Endothelial cell (in vitro differentiated cells): Measurements from ENCODE around the gene RGL2. TPM values are rescaled to one million over a fixed set of nuclear protein-coding genes. Genes with fewer than 3 reads are reported as not detected.
"Not testable (repeated sequence)": the region's sequence is repeated elsewhere in the genome, so short reads cannot be mapped to it uniquely, and the experiment has no call there.

ENCODE experiments used
- DNase-seq: peaks from one replicate; pipeline ENCODE4 v3.0.0; 2021; ENCODE audit warnings: low spot score
- H3K27ac Mint-ChIP-seq: one replicate; pipeline ENCODE4 v1.8.0; 2021; ENCODE audit warnings: mixed read lengths, inconsistent platforms; ENCODE audit not compliant: unreplicated experiment
- H3K27me3 Mint-ChIP-seq: one replicate; pipeline ENCODE4 v1.8.0; 2021; ENCODE audit warnings: mild to moderate bottlenecking, moderate library complexity, mixed read lengths, inconsistent platforms; ENCODE audit not compliant: unreplicated experiment
- H3K36me3 Mint-ChIP-seq: one replicate; pipeline ENCODE4 v1.8.0; 2021; ENCODE audit warnings: mild to moderate bottlenecking, low read depth, mixed read lengths, inconsistent platforms; ENCODE audit not compliant: unreplicated experiment
- H3K4me1 Mint-ChIP-seq: one replicate; pipeline ENCODE4 v1.8.0; 2021; ENCODE audit warnings: mild to moderate bottlenecking, mixed read lengths, inconsistent platforms; ENCODE audit not compliant: unreplicated experiment
- H3K4me3 Mint-ChIP-seq: one replicate; pipeline ENCODE4 v1.8.0; 2021; ENCODE audit warnings: mild to moderate bottlenecking, mixed read lengths, inconsistent platforms; ENCODE audit not compliant: unreplicated experiment
- H3K9me3 Mint-ChIP-seq: one replicate; pipeline ENCODE4 v1.8.0; 2021; ENCODE audit warnings: mixed read lengths, inconsistent platforms; ENCODE audit not compliant: unreplicated experiment
- total RNA-seq: library from RNA; stranded (reverse); fragmentation: NEBNext Ultra II Directional; extraction: Animal tissue kit (Norgen Biotek cat#: 25700); gene quantifications from one replicate; pipeline ENCODE4 v1.2.1, GENCODE V29; 2021; ENCODE audit not compliant: unreplicated experiment
- TF ChIP-seq, protein P1 (sequence below): fragments of 200-600 bp; sonication (generic); IDR thresholded peaks from one replicate; pipeline ENCODE4 v1.5.0; 2021; ENCODE audit warnings: antibody characterized with exemption; ENCODE audit not compliant: unreplicated experiment

RGL2 gene
- total RNA-seq, 1 donor from 2014 or later, result 167 TPM

DNA sequence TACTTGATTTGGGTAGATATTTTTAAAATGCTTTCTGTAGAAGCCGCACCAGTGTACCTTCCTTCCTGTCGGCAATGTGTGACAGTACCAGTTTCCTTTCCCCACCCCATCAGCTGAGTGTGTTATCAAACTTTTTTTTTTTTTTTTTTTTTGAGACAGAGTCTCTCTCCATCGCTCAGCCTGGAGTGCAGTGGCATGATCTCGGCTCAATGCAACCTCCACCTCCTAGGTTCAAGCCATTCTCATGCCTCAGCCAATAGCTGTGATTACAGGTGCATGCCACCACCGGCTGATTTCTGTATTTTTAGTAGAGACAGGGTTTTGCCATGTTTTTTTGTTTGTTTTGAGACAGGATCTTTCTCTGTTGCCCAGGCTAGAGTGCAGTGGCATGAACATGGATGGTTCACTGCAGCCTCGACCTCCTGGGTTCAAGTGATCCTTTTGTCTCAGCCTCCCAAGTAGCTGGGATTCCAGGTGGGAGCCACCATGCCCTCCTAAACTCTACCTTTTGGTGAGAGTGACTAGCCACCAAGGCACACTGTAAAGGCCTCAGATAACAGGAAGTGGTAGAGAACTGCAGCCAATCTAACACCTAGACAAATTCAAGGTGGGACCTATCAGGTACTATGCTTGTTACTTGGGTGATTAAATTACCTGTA lies 45.3 kb upstream of the RGL2 start:
- Mint-ChIP-seq H3K27me3 (no peaks in the 10 kb centered on the region), H3K36me3 (no peaks in the 10 kb centered on the region), H3K27ac (no peak overlapping the region), H3K4me3 (no peak overlapping the region), H3K9me3 (no peaks in the 10 kb centered on the region), H3K4me1 (peaks cover 17% of the 10 kb centered on the region)
- TF ChIP-seq, protein P1, sequence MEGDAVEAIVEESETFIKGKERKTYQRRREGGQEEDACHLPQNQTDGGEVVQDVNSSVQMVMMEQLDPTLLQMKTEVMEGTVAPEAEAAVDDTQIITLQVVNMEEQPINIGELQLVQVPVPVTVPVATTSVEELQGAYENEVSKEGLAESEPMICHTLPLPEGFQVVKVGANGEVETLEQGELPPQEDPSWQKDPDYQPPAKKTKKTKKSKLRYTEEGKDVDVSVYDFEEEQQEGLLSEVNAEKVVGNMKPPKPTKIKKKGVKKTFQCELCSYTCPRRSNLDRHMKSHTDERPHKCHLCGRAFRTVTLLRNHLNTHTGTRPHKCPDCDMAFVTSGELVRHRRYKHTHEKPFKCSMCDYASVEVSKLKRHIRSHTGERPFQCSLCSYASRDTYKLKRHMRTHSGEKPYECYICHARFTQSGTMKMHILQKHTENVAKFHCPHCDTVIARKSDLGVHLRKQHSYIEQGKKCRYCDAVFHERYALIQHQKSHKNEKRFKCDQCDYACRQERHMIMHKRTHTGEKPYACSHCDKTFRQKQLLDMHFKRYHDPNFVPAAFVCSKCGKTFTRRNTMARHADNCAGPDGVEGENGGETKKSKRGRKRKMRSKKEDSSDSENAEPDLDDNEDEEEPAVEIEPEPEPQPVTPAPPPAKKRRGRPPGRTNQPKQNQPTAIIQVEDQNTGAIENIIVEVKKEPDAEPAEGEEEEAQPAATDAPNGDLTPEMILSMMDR, result no peak
- no peak for DNase-seq

DNA sequence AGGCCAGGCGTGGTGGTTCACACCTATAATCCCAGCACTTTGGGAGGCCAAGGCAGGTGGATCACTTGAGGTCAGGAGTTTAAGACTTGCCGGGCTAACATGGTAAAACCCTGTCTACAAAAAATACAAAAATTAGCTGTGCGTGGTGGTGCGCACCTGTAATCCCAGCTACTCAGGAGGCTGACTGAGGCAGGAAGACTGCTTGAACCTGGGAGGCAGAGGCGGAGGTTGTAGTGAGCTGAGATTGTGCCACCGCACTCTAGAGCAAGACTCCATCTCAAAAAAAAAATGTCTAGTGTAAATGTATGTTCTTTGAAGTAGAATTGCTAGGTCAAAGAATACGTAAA lies 44.8 kb upstream of the RGL2 start:
- H3K4me1 Mint-ChIP-seq, result peaks cover 17% of the 10 kb centered on the region
- not testable (repeated sequence) for DNase-seq, H3K27me3 Mint-ChIP-seq, H3K27ac Mint-ChIP-seq, H3K9me3 Mint-ChIP-seq, H3K36me3 Mint-ChIP-seq, H3K4me3 Mint-ChIP-seq

GRCh38 chr6:33339193-33339592 lies 40.5 kb upstream of the RGL2 start:
- H3K36me3 Mint-ChIP-seq, result no peaks in the 10 kb centered on the region
- TF ChIP-seq, protein P1, result no peak
- peaks cover 6% of the 10 kb centered on the region for H3K4me1 Mint-ChIP-seq
- H3K4me3 Mint-ChIP-seq, result no peak overlapping the region
- peaks cover 2% of the 10 kb centered on the region for H3K27me3 Mint-ChIP-seq
- no peak for DNase-seq
- no peaks in the 10 kb centered on the region for H3K9me3 Mint-ChIP-seq
- no peak overlapping the region for H3K27ac Mint-ChIP-seq

GRCh38 chr6:33336495-33336894 lies 37.8 kb upstream of the RGL2 start:
- Mint-ChIP-seq H3K27me3 (peaks cover 2% of the 10 kb centered on the region), H3K4me1 (no peaks in the 10 kb centered on the region), H3K36me3 (no peaks in the 10 kb centered on the region), H3K4me3 (no peak overlapping the region), H3K27ac (no peak overlapping the region), H3K9me3 (no peaks in the 10 kb centered on the region)
- no peak for DNase-seq
- TF ChIP-seq, protein P1, result no peak

GRCh38 chr6:33335916-33336315 lies 37.2 kb upstream of the RGL2 start:
- H3K36me3 Mint-ChIP-seq, result no peaks in the 10 kb centered on the region
- H3K27ac Mint-ChIP-seq, result no peak overlapping the region
- peaks cover 2% of the 10 kb centered on the region for H3K27me3 Mint-ChIP-seq
- H3K4me3 Mint-ChIP-seq, result no peak overlapping the region
- H3K9me3 Mint-ChIP-seq, result no peaks in the 10 kb centered on the region
- H3K4me1 Mint-ChIP-seq, result no peaks in the 10 kb centered on the region
- TF ChIP-seq, protein P1, result no peak
- no peak for DNase-seq

DNA sequence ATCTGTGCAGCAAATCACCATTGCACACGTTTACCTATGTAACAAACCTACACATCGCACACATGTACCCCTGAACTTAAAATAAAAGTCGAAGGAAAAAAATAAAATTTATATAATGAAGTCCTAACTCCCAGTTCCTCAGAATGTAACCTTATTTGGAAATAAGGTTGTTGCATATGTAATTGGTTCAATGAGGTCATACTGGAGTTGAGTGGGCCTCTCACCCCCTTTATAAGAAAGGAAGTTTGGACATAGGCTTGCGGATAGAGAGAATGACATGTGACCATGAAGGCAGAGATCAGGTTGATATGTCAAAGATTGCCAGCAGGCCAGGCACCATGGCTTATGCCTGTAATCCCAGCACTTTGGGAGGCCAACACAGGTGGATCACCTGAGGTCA lies 34.9 kb upstream of the RGL2 start:
- DNase-seq, result no peak
- Mint-ChIP-seq H3K27ac (no peak overlapping the region), H3K9me3 (no peaks in the 10 kb centered on the region), H3K4me1 (no peaks in the 10 kb centered on the region), H3K27me3 (peaks cover 2% of the 10 kb centered on the region), H3K36me3 (no peaks in the 10 kb centered on the region), H3K4me3 (no peak overlapping the region)
- TF ChIP-seq, protein P1, result no peak
